Measurements from ENCODE around the gene CLRN3.

Gene CLRN3

GRCh38 chr10:127874671-127875448 lies 17.9 kb downstream of the CLRN3 start:
- no peak for DNase-seq

DNA sequence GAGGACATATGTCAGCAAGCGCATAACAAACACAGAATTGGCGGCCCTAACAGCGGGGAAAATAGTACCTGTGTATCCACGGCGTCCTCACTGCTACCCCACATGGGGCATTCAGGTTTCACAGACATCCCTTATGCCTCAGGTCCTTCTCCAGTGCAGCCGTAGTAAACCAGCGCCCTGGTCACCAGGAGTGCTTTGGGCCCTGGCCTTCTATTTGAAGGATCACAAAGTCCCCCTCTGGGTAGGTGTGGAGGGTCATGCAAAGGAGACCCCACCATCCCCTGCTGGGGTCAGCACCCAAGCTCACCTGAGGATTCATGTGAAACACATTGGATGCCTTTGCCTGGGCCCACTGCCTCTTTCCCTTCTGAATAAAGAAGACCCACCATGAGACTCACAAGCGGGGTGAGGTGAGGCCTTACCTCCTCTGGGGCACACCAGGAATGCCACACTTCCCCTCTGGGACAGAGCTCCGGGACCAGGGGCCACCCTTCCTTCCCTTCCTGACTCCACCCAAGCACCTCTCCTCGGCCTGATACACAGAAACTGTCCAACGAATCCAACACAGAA lies 18.8 kb downstream of the CLRN3 start:
- DNase-seq: no peak

DNA sequence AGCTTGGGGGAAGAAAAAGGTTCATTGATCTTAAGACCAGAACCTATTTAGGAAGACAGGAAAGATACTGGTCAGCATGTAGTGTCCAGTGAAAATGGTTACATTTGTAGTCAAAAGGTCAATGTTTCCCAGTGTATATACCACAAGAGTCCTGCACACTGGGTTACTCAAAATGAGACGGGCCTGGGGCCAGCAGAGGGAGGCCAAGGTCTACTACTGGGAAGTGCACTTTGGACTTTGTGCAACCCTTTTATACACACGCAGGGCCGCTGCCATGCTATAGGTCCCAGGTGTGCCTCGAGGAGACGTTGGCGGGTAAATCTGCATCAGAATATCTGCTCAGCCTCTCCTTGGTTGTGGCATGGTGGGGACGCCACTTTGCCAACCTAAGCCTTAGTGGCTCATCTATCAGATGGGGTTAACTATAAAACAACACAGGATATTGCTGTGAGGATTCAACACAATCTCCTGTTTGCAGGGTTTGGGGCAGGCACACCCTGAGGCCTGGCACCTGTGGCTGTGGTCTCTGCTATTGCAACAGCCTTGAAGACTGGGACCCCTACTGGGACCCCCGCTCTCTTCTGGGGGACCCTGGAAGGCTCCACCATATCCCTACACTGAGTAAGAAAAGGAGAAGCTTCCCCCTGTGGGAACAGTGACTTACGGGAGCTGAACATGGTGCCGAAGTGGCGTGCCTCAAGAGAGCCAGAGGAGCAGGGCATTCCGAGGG lies 19.7 kb downstream of the CLRN3 start:
- no peak for DNase-seq

GRCh38 chr10:127872011-127872761 lies 20.6 kb downstream of the CLRN3 start:
- DNase-seq: no peak

DNA sequence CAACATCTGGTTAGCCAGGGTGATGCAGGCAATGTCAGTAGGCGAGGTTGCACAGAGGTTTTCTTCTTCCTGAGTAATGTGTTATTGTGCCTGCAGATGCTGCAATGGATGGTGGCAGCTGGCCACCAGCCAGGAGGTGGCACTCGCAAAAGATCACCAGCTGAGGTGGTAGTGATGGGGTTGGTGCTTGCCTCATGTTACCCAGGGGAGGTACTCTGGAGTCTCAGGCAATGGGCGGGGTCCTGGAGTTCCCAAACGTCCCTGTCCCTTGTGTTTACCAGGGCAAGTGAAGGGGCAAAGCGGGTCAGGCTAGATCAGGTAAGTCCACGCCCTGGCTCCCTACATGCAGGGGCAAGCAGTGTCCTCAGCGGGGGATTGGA lies 21.1 kb downstream of the CLRN3 start:
- DNase-seq: no peak

DNA sequence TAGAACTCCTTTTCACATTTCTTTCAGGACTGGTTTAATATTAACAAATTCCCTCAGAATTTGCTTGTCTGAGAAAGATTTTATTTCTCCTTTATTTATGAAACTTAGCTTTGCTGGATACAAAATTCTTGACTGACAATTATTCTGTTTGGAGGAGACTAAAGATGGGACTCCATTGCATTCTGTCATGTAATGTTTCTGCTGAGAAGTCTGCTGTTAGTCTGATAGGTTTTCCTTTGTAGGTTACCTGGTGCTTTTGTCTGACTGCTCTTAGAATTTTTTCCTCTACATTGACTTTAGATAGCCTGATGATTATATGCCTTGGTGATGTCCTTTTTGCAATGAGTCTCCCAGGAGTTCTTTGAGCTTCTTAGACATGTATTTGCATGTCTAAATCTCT lies 23.4 kb downstream of the CLRN3 start:
- no peak for DNase-seq

DNA sequence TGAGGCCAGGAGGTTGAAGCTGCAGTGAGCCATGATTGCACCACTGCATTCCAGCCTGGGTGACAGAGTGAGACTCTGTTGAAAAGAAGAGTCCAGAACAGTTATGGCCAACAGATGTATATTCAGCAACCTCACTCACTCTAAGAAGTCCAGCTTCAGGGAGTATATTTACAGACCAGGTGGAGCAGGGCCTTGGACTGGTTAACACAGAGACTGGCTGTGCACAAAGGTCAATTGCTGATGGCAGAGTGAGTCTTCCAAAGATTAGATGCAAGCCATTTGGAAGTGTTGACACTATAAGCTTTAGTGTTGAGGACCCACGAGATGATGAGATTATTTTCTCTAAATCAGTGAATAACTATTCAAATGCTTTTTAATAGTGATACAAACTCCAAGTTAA lies 24.9 kb downstream of the CLRN3 start:
- no peak for DNase-seq

- no peak for DNase-seq
Observed at GRCh38 chr10:127866276-127867013, 26.3 kb downstream of the CLRN3 start.

GRCh38 chr10:127863231-127863825 lies 29.4 kb downstream of the CLRN3 start:
- no peak for DNase-seq

- DNase-seq: no peak
Observed at GRCh38 chr10:127860592-127860991, 32.1 kb downstream of the CLRN3 start.

GRCh38 chr10:127855976-127856375 lies 36.8 kb downstream of the CLRN3 start:
- DNase-seq: no peak

GRCh38 chr10:127855591-127855881 lies 37.2 kb downstream of the CLRN3 start:
- DNase-seq: no peak

DNA sequence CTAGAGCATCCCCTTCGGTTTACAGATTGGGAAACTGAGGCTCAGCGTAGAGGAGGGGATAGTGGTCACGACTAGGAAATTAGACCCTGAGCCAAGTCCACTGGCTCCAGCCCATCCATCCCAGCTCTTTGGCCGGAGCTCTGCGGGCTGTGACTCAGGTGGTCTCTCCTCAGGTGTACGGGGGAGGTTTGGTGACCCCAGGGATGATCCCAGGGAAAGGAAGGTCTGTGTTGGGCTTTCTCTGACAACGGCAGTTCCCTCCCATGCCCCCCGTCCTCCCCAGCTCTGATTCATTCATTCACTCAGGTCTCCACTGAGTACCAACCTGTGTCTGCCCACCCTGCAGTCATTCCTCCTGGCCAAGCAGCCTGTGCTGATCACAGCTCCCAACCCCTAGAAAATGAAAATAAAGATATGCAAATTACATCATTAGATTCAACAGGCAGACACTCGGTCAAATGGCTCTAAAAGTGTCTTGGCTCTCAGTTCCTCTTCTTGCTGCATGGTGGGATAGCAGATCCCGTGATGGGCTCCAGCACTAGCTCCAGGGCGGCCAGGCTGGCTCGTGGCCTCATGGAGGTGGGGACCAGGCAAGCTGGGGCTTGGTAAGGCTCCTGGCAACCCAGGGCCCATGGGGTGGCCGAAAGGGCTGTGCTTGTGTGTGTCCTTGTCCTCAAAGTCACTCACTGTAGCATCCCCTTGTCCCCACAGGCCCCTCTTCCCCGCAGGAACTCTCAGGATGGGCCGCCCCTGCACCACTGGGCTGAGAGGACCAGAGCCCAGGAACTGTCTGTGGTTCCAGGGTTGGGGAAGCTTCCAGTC lies 37.8 kb downstream of the CLRN3 start:
- DNase-seq: no peak

DNA sequence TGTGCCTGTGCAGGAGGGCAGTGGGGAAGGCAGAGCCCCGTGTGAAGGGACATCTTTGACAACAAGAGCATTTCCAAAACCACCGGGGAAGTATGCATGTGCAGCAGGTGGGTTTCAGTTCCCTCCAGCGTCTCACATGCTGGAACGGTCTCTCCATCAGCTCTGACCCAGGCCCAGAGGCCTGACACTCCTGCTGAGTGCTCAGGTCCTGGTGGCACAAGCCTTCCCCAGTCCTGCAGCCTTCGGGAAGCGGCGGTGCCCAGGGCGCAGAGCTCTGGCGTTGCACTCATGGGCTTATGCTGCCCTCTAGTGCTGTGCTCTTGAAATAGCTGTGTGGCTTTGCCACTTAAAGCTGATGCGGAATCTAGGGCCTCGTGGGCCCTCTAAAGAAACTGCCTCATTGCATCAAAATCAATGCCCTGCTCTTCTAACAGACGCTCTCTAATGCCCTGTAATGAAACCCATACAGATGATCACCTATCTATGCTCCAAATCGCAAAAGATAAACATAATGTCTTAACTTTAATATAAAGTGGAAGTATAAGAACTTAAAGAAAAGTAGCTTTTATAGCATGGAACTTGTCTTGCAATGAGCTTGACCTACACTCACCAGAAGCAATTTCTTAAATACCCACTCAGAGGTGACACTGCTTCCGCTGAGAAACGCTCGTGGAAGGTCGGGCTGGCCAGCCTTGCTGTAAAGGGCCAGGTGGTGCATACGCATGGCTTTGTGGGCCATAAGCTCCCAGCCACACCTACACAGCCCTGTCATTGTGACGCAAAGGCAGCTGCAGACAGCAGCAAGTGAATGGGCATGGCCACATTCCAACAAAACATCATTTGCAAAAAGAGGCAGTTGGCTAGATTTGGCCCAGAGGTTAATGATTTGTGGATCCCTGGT lies 38.6 kb downstream of the CLRN3 start:
- DNase-seq: peak; percentile 71

GRCh38 chr10:127852456-127852855 lies 40.3 kb downstream of the CLRN3 start:
- DNase-seq: no peak

DNA sequence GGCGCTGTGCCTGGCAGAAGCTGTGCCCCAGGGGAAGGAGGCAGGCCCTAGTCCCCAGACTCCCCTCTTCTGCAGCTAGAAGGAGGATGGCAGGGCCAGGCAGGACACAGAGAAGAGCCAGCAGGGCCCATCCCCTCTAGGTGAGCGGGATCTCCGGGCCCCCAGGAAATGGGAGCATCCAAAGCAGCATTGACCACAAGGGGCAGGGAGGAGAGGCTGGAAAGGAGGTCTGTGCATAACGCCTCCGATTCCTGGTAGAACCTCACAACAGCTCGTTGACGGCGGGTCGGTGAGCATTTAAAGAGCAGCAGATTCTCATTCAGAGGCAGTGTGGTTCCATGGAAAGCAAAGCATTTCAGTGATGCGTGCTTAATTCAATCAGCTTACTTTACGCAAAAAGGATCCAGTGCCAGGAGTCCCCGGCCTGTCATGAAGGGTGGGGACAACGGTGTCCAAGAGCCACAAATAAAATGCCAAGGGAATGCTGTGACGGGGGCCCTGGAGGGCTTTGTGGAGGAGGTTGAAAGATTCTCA lies 41.0 kb downstream of the CLRN3 start:
- DNase-seq: no peak

DNA sequence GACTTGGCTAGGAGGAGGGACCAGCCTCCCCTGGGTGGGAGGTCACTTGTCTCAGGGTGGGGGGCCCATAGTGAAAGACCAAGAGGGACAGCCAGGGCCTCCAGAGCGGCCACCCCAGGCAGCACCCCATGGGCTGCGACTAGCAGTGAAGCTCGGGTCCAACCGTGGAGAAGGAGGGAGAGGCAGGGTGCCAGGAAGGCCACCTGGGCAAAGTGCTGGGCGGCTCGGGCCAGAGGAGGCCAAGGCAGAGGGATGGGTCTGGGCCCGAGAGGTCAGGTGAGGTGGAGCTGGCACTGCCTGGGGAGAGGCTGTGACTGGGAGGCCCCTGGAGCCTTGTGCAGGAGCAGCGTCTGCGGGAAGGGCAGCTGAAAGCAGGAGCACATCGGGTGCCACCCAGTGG lies 41.8 kb downstream of the CLRN3 start:
- DNase-seq: no peak

DNA sequence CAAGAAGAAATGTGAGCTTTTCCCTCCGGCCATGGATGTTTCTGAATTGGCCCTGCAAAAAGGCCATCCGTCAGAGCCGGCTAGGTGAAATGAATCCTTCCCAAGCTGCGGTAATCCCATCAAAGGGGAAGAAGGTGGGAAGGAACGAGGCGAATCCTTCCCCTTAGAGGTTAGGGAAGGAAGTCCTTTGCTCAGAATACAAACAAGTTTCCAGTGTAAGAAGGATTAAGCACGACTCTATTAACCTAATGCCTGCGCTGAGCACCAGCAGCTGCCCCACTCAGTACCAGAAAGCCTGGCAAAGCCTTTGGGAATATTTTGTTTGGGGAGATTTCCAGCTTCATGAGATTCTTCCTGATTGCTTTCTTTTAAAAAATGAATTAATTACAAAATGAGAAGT lies 42.8 kb downstream of the CLRN3 start:
- no peak for DNase-seq

- DNase-seq: no peak
Observed at GRCh38 chr10:127849224-127849623, 43.5 kb downstream of the CLRN3 start.

DNA sequence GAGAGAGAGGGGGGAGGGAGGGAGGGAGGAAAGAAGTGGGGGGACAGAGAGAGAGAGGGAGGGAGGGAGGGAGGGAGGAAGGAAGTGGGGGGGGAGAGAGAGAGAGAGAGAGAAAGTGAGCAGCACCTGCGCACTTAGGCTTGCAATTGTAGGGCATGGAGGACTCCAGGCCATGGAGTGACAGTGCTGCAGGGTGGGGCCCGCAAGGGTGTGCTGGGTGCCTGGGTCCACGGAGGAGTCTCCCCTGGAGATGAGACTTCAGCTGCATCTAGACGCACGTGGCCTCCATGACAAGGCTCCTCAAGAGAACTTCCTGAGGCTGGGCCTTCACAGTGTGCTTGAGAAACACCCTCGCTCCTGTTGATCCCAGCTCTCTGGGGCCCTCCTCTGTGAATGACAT lies 44.5 kb downstream of the CLRN3 start:
- no peak for DNase-seq
